ENCODE data around the gene U2AF2.

GRCh38 chr19:55703790-55704215 is 49.0 kb downstream of the U2AF2 start:
- TF ChIP-seq CTCF (IDR thresholded peaks at IDR 0.05 in 4 of 5, conservative IDR thresholded peaks at IDR 0.05 in 1 of 5) (peak in 4 of 5 experiments; percentile 11 to 77 (median 58)), POLR2A (IDR thresholded peaks at IDR 0.05) (no peak)

Data from gastrocnemius medialis (tissue), 4 donors.